NB4 (cell line): Measurements from ENCODE around the gene CXCR5.

ENCODE experiments used
- MAX ChIP-seq: IDR thresholded peaks from 2 replicates; pipeline ENCODE4 v1.6.1; 2011; ENCODE audit warnings: low read depth, low read length
- MYC ChIP-seq: IDR thresholded peaks from 2 replicates; pipeline ENCODE4 v1.6.1; 2011; ENCODE audit warnings: low read depth, low read length
- POLR2A ChIP-seq: IDR thresholded peaks from 2 replicates; pipeline ENCODE4 v1.6.1; 2011; ENCODE audit warnings: mild to moderate bottlenecking; ENCODE audit not compliant: insufficient read length; ENCODE audit errors: extremely low read depth
- TF ChIP-seq, protein P1 (sequence below): IDR thresholded peaks from one replicate; pipeline ENCODE4 v1.5.1; 2012; ENCODE audit warnings: low read depth, low read length

DNA sequence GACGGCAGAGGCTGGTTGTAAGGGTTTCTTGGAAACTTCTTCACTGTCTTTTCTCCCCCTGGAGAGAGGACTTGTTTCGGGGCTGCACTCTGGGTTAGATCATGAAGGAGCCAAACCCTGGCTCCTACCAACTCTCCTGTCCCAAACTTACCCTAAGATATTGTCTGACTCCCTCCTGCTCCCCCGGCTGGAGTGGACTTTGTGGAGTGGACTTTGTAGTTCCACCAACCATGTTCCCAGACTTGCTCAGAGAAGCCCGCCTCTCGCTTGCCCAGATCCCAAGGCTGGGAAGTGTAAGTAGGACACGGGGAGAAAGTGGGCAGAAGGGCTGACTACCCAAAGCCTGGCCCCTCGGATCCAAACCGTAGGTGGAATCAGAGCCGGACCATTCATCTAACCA, 1.2 kb downstream of the CXCR5 start:
- TF ChIP-seq, protein P1, sequence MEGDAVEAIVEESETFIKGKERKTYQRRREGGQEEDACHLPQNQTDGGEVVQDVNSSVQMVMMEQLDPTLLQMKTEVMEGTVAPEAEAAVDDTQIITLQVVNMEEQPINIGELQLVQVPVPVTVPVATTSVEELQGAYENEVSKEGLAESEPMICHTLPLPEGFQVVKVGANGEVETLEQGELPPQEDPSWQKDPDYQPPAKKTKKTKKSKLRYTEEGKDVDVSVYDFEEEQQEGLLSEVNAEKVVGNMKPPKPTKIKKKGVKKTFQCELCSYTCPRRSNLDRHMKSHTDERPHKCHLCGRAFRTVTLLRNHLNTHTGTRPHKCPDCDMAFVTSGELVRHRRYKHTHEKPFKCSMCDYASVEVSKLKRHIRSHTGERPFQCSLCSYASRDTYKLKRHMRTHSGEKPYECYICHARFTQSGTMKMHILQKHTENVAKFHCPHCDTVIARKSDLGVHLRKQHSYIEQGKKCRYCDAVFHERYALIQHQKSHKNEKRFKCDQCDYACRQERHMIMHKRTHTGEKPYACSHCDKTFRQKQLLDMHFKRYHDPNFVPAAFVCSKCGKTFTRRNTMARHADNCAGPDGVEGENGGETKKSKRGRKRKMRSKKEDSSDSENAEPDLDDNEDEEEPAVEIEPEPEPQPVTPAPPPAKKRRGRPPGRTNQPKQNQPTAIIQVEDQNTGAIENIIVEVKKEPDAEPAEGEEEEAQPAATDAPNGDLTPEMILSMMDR, result no peak
- no peak for TF ChIP-seq POLR2A
- no peak for TF ChIP-seq MAX
- TF ChIP-seq MYC, result no peak
